Activated CD4-positive, CD25-positive, alpha-beta regulatory T cell treated with anti-CD3 and anti-CD28 coated beads, Interleukin-2, amount 50 U/mL, for 16 hours (primary cell): ENCODE data around the gene ANKRD23.
"Not testable (repeated sequence)": the region's sequence is repeated elsewhere in the genome, so short reads cannot be mapped to it uniquely, and the experiment has no call there.

Experiments
- DNase-seq: peaks from one replicate; pipeline ENCODE4 v3.0.0-alpha.2; 2020; ENCODE audit warnings: low read depth, low spot score

The ANKRD23 gene

GRCh38 chr2:96843538-96844268, at the start of gene ANKRD23:
TSS of gene ANKRD23 (minus strand) at chr2:96844021. CDS start at chr2:96843992, 29 bp downstream.
- no peak for DNase-seq

DNA sequence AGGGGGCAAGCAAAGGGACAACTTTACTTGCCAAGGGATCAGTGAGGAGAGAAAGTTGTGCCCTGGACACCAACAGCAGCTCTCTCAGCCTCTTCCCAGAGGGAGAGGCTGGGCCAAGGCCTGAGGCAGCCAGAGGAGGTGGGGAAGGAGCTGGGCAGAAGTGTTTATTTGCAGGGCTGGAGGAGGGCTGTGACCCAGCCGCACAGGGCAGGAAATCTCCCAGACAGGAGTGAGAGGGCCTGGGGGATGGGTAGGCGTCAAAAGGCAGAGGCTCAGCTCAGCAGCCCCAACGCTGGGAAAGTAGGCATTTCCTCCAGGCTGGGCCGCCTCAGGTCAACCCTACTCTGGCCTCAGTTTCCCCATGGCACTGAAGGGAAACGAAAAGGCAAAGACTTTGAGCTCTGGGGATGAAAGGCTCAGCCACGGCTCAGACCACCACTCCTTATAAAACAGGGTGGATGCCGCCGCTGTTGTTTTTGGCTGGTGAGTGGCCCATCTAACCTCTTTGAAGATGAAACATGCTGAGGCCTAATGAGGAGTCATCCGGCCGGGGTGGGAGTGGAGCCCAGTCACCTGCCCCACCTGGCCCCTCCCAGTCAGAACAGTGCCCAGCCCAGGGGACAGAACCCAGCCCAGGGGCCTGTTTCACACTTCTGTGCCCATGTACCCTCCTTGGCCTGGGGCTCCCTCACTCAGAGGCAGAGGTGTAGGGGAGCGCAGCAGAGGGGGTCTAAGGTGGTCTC, 47.9 kb upstream of the ANKRD23 start:
- DNase-seq, result no peak

DNA sequence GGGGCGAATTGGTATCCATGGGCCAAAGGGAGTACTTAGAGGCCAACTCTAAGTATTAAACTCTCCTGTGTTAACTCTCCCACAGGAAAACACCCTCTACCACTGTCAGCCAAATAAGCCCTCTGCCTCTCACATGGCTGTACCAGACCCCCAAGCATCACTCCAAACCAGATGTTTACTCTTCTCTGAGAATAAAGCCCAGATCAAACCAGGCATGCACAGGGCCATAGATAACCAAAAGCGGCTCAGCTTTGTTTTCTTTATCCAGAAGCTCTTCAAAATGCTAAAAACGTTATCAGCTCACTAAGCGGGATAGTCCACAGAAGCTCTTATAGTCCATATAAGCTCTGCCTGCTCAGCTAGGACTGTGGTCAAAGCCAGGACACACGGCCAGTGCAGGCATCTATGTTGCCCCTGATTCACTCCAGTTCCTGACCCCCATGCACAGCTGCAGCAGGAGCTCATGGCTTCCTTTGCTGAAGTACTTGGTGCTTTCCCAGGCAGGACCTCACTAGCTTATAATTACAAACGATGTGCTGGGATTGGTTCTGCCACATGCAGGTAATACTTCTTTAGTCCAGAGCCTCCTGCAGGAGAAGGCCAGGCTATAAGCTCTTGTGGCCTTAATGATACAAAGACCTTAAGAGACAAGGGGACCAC, 47.0 kb upstream of the ANKRD23 start:
- no peak for DNase-seq

GRCh38 chr2:96890252-96890651, 46.4 kb upstream of the ANKRD23 start:
- no peak for DNase-seq

DNA sequence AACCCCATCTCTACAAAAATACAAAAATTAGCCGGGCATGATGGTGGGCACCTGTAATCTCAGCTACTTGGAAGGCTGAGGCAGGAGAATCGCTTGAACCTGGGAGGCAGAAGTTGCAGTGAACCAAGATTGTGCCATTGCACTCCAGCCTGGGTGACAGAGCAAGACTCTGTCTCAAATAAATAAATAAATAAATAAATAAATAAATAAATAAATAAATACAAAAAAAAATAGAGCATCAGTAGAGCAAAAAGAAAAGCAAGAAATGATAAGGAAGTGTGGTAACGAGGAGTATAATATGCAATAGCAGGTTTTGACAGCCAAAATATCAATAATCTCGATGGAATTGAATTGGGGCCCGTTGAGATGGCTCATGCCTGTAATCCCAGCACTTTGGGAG, 45.7 kb upstream of the ANKRD23 start:
- not testable (repeated sequence) for DNase-seq

GRCh38 chr2:96888072-96889011, 44.5 kb upstream of the ANKRD23 start:
- DNase-seq, result no peak

GRCh38 chr2:96887493-96888012, 43.7 kb upstream of the ANKRD23 start:
- no peak for DNase-seq

- no peak for DNase-seq
Measured at GRCh38 chr2:96885432-96886347, 41.9 kb upstream of the ANKRD23 start.

DNA sequence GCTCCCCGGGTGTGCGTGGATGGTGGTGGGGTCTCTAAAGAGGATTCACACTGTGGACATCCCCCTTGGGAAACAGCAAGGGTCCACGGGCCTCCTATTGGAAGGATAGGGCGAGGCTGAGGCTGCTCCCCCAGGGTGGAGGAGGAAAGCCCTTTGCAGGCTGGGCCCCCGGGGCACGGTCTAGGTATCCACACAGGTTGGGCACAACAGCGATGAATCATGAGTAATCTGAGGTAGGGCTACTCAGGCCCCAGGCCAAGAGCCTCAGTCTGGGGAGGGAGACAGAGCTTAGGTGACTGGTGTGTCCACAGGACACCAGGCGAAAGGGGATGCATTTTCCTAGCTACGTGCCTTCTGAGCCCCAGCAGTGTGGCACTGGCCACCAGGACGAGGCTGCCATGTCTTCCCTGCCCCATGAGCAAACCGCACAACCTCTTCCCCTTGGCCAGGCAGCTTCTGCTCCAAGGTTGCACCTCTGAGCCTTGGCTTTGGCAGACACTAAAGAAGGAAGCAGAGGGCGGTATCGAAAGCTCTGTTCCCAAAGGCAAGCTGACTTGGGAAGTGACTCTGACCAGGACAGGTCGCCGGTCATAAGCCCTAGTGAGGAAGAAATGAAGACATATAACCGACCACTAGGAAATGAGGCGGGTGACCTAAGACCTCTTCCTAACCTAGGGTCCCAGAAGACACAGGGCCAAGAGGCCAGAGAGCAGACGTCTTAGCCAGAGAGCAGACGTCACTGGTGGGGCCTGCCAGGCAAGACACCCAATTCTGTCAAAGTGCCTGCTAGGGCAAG, 40.7 kb upstream of the ANKRD23 start:
- DNase-seq, result no peak

DNA sequence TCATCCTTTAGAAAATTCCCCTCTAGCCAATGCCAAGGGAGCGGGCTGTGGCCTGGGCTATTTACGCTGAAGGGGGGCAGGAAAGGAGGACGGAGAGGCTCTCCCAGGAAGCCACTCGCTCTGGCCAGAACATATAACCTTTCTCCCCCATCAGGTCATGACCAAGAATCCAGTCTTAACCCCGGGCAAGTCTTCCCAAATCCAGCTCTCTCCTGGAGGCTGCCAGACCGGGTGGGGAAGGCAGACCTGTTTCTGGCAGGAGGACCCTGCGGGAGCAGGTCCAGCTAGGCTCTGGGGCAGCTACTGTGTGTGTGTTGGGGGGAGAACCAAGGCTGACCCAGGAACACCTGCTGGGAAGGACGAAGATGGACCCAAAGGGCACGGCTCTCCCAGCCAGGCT, 39.5 kb upstream of the ANKRD23 start:
- DNase-seq, result no peak

GRCh38 chr2:96882906-96883305, 39.1 kb upstream of the ANKRD23 start:
- DNase-seq, result no peak

DNA sequence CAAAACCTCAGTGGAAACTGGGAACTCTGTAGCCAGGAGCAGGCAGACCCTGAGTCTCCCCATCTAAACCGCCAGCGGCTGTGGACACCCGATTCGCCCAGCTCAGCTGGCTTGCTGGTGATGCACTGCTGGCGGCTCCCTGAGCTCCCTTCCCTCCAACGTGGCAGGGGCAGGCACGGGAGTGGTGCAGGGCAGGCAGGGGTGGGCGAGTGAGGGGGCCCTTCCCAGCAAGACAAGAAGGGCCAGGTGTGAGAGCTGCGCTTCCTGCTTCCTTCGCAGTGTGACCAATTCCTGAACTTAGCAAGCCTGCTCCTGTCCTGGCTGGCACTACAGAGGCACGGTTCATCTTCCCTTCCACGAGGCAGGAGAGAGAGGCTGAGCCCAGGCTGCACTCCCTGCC, 38.4 kb upstream of the ANKRD23 start:
- no peak for DNase-seq

- no peak for DNase-seq
Measured at GRCh38 chr2:96881349-96882195, 37.8 kb upstream of the ANKRD23 start.

- no peak for DNase-seq
Measured at GRCh38 chr2:96880891-96881273, 37.1 kb upstream of the ANKRD23 start.

DNA sequence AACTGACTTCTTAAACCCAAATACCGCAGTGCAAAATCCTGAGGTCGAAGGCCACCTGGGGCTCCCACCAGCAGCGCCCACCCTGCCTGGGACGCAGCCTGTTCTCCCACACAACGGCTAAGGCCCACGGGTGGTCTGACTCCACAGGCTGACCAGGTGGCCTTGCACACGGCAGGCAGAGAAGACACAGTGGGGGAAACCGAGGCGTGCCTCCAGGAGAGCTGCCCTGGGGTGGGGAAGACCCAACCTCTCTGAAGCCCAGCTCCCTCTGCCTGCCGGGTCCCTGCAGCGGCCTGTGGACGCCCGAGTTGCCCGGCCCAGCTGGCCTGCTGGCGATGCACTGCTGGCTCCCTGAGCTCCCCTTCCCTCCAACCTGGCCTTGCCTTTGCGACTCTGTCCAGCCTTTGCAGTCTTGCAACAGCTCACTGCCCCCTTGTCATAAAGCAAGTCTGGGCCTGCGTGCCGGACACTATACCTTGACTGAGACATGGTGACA, 35.8 kb upstream of the ANKRD23 start:
- DNase-seq, result no peak

DNA sequence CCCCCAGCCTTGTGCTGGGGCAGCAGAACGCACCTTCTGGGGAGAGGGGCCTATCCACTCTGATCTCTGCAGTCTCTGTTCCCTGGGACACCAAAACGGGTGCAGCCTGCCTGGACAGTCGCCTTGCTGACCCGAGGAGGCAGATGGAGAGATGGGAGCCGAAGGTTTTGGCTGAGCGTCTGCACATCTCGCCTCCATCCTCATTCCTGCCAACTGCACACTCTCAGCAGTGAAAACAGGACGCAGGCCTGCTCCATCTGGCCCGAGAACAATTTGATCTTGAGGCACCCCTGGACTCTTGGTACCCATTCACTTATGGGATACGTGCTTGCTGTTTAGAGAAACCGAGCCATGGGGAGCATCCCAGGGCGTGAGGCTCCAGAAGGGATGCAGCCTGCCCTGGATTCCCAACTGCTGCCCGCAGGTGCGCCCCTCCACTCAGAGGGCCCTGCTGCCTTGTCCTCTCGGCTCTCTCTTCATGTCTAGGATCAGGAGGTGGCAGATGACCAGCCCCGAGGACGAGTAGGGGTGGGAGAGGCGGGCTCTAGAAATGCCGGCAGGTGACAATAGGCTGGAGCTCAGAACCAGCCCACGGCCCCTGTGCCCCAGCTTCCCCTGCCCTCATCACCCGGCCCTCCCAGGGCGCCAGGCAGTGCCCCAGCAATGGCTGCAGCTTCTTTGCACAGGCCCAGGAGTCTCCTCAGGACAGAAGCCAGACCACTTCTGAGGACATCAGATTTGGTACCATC, 35.1 kb upstream of the ANKRD23 start:
- DNase-seq, result no peak

- no peak for DNase-seq
Measured at GRCh38 chr2:96878171-96878570, 34.4 kb upstream of the ANKRD23 start.
